ENCODE measurements around the gene SBSN.

The SBSN gene

GRCh38 chr19:35553385-35554000 lies 25.4 kb upstream of the SBSN start:
- FAIRE-seq = no peak

GRCh38 chr19:35552534-35553384 lies 24.6 kb upstream of the SBSN start:
- FAIRE-seq = no peak

- FAIRE-seq = no peak
These were observed 23.1 kb upstream of the SBSN start for GRCh38 chr19:35551091-35551810.

GRCh38 chr19:35549879-35550523 lies 21.9 kb upstream of the SBSN start:
- no peak for FAIRE-seq

- no peak for FAIRE-seq
These were observed 21.2 kb upstream of the SBSN start for GRCh38 chr19:35549174-35549788.

- FAIRE-seq = no peak
These were observed 18.4 kb upstream of the SBSN start for GRCh38 chr19:35546532-35546931.

- FAIRE-seq = no peak
These were observed 17.8 kb upstream of the SBSN start for GRCh38 chr19:35545855-35546381.

- no peak for FAIRE-seq
These were observed 17.1 kb upstream of the SBSN start, which contains the start of gene TMEM147 for GRCh38 chr19:35545001-35545854. Gene TMEM147 (plus strand): TSS chr19:35545626. CDS start chr19:35545740, 114 bp downstream.

- FAIRE-seq = no peak
These were observed 16.1 kb upstream of the SBSN start for GRCh38 chr19:35544110-35544802.

- no peak for FAIRE-seq
These were observed 15.4 kb upstream of the SBSN start for GRCh38 chr19:35543280-35544109.

- no peak for FAIRE-seq
These were observed 14.1 kb upstream of the SBSN start for GRCh38 chr19:35542209-35542608.

GRCh38 chr19:35540356-35540927 lies 12.3 kb upstream of the SBSN start:
- no peak for FAIRE-seq

- FAIRE-seq = no peak
These were observed 11.7 kb upstream of the SBSN start for GRCh38 chr19:35539850-35540249.

- FAIRE-seq = no peak
These were observed 11.2 kb upstream of the SBSN start for GRCh38 chr19:35539314-35539713.

- no peak for FAIRE-seq
These were observed 6.8 kb upstream of the SBSN start for GRCh38 chr19:35534803-35535480.

GRCh38 chr19:35533822-35534392 lies 5.8 kb upstream of the SBSN start:
- FAIRE-seq = no peak

GRCh38 chr19:35533201-35533821 lies 5.2 kb upstream of the SBSN start, which contains the start of gene GAPDHS:
Gene GAPDHS (plus strand): TSS chr19:35533456. CDS start chr19:35533528, 72 bp downstream.
- no peak for FAIRE-seq

- FAIRE-seq = no peak
These were observed 3.2 kb upstream of the SBSN start for GRCh38 chr19:35531291-35531690.
